Testis (tissue), 3 donors: Measurements from ENCODE around the gene STAG1. TPM values are rescaled to one million over a fixed set of nuclear protein-coding genes. Genes with fewer than 3 reads are reported as not detected.

Experiments used
- DNase-seq: peaks from one replicate; pipeline ENCODE4 v3.0.0-alpha.2; 2019
- H3K27ac ChIP-seq, 2 donors: fragments of 200-600 bp; sonication (generic); one replicate each; pipeline ENCODE4 v1.5.1; 2019
- H3K27me3 ChIP-seq: fragments of 200-600 bp; sonication (generic); one replicate; pipeline ENCODE4 v1.5.1; 2019
- H3K36me3 ChIP-seq: fragments of 200-600 bp; sonication (generic); one replicate; pipeline ENCODE4 v1.5.1; 2017; ENCODE audit warnings: low read depth; ENCODE audit errors: missing control alignments
- H3K4me1 ChIP-seq: fragments of 200-600 bp; sonication (generic); one replicate; pipeline ENCODE4 v1.5.1; 2019
- H3K4me3 ChIP-seq, 2 donors: fragments of 200-600 bp; sonication (generic); one replicate each; pipeline ENCODE4 v1.5.1; 2017 to 2019
- H3K9me3 ChIP-seq: fragments of 200-600 bp; sonication (generic); one replicate; pipeline ENCODE4 v1.5.1; 2017
- POLR2A ChIP-seq: fragments of 450-650 bp; IDR thresholded peaks from one replicate; pipeline ENCODE4 v1.6.1; 2017; ENCODE audit warnings: antibody characterized with exemption, mild to moderate bottlenecking, moderate library complexity
- WGBS, 2 donors: methylation state at CpG; one replicate each; pipeline ENCODE4 v1.1.5; 2018; 5-methylcytosine and 5-hydroxymethylcytosine counted together
- intact Hi-C: fragments of 100-400 bp; cut with DNase I; formaldehyde crosslinking; loops from one replicate; pipeline ENCODE4 v1.15.1; 2023; ENCODE audit warnings: low total_unique reads
- polyA plus RNA-seq: library from polyadenylated mRNA; stranded (reverse); fragments of 350-450 nt; fragmentation: Illumina TruSeq; extraction: RNeasy Lipid Tissue Mini Kit (QIAGEN cat#74804); gene quantifications from one replicate; pipeline ENCODE4 v1.2.3, GENCODE V29; 2014; ENCODE audit warnings: low read depth, low replicate concordance; ENCODE audit not compliant: insufficient read depth
- total RNA-seq, 2 donors: library from RNA; depleted of rRNA; stranded (reverse); fragments of >200 nt; gene quantifications; one replicate each; pipeline ENCODE4 v1.2.3, GENCODE V29; 2016
- TF ChIP-seq, protein P1 (sequence below), 3 experiments: fragments of 450-650 bp in 2 of 3; fragments of 200-600 bp in 1 of 3; sonication (generic) in 1 of 3; IDR thresholded peaks; one replicate each; pipeline ENCODE4 v1.5.1; 2016 to 2019; ENCODE audit warnings: antibody characterized with exemption in 3 of 3, mild to moderate bottlenecking in 2 of 3, moderate library complexity in 1 of 3

Gene STAG1
- total and polyA plus RNA-seq, 3 donors from 2014 or later = 14.3 to 45.3 (median 40.2) TPM

DNA sequence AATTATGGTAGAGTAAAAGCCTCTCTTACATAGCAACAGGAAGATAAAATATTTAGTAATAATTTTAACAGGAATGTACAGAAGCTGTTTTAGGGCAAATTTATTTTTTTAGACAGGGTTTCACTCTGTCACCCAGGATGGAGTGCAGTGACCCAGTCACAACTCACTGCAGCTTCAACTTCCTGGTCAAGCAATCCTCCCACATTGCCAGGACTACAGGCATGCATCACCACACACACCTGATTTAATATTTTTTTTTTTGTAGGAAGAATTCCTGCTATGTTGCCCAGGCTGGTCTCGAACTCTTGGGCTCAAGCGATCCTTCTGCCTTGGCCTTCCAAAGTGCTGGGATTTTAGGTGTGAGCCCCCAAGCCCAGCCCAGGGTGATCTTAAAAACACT, 440.9 kb downstream of the STAG1 start:
- 92 to 98% methylated on average over 2 of the region's 2 CpGs for WGBS, 2 donors
- Histone ChIP-seq H3K36me3 (no peaks in the 10 kb centered on the region), H3K9me3 (no peaks in the 10 kb centered on the region), H3K4me3 (no peak overlapping the region), H3K4me1 (no peaks in the 10 kb centered on the region), H3K27me3 (no peaks in the 10 kb centered on the region), H3K27ac (no peak overlapping the region)
- intact Hi-C loops = no loop called here
- no peak for DNase-seq
- TF ChIP-seq POLR2A = no peak
- TF ChIP-seq, protein P1, sequence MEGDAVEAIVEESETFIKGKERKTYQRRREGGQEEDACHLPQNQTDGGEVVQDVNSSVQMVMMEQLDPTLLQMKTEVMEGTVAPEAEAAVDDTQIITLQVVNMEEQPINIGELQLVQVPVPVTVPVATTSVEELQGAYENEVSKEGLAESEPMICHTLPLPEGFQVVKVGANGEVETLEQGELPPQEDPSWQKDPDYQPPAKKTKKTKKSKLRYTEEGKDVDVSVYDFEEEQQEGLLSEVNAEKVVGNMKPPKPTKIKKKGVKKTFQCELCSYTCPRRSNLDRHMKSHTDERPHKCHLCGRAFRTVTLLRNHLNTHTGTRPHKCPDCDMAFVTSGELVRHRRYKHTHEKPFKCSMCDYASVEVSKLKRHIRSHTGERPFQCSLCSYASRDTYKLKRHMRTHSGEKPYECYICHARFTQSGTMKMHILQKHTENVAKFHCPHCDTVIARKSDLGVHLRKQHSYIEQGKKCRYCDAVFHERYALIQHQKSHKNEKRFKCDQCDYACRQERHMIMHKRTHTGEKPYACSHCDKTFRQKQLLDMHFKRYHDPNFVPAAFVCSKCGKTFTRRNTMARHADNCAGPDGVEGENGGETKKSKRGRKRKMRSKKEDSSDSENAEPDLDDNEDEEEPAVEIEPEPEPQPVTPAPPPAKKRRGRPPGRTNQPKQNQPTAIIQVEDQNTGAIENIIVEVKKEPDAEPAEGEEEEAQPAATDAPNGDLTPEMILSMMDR (IDR thresholded peaks at IDR 0.05) = no peak

DNA sequence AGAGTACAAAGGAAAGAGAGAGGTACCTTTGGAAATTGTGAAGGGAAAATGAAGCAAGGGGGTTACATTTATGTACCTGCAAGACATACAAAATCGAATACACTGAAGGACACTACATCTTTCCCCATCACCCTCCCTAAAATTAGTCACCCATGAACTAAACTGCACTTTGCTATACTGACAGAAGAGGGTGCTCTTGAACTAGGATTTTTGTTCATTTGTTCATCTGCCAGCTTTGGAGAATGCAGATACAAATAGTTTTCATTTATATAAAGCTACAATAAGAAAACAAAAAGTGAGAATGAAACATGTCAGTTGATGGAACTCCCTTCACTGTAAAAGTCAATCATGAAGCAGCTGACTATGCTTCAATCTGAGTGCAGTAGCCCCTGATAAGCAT, 446.3 kb downstream of the STAG1 start:
- intact Hi-C loops = no loop called here
- no peaks in the 10 kb centered on the region for H3K27me3 ChIP-seq
- no peaks in the 10 kb centered on the region for H3K36me3 ChIP-seq
- no CpG with 5 or more reads among the region's 1 CpG for WGBS, 2 donors
- no peaks in the 10 kb centered on the region for H3K4me1 ChIP-seq
- no peak overlapping the region for H3K4me3 ChIP-seq
- H3K9me3 ChIP-seq = no peaks in the 10 kb centered on the region
- TF ChIP-seq POLR2A = no peak
- TF ChIP-seq, protein P1 (IDR thresholded peaks at IDR 0.05) = no peak
- no peak overlapping the region for H3K27ac ChIP-seq
- no peak for DNase-seq

DNA sequence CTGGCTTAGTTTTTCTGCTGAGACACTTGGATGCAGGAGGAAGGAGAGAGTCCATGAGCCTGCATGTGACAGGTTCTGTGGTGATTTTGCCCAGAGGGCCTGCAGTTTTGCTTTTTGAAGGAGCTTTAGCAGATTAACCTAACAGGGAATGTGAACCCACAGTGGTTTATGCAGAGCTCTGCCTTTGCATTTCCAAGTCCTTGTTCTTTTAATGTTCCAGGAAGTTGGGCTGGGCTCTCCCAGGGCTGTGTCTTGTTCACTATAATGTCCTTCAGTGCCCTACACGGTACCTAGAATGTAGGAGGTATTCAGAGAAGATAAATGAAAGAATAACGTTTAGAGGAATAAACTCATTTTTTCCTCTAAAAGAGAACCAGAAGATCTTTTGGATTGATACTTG, 451.7 kb downstream of the STAG1 start:
- no peaks in the 10 kb centered on the region for H3K36me3 ChIP-seq
- intact Hi-C loops = no loop called here
- WGBS, 2 donors = 62% methylated on average over 2 of the region's 2 CpGs

DNA sequence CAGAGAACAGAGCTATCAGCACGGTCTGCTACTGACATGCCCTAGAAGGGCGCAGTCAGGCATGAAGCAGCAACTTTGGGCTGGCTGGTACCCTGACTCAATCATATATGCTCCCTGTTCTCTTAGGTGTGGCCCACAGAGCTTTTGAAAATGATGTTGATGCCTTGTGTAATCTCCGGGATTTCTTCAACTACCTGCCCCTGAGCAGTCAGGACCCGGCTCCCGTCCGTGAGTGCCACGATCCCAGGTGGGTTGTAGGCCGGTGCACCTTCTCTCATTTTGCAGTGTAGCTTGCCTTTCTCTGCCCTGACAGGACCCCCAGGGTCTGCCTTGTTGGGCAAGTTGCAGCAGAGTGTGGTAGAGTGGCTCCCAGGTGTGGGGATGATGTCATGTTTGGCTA, 454.4 kb downstream of the STAG1 start:
- Histone ChIP-seq H3K36me3 (no peaks in the 10 kb centered on the region), H3K9me3 (no peaks in the 10 kb centered on the region), H3K4me3 (no peak overlapping the region), H3K27me3 (no peaks in the 10 kb centered on the region), H3K4me1 (no peaks in the 10 kb centered on the region), H3K27ac (no peak overlapping the region)
- intact Hi-C loops = no loop called here
- TF ChIP-seq, protein P1 (IDR thresholded peaks at IDR 0.05) = no peak
- no peak for DNase-seq
- 98% methylated on average over 8 of the region's 8 CpGs for WGBS, 2 donors

More for the DNA sequence above, 451.7 kb downstream of the STAG1 start:
- H3K27ac ChIP-seq = no peak overlapping the region
- no peak for DNase-seq
- H3K27me3 ChIP-seq = no peaks in the 10 kb centered on the region
- no peaks in the 10 kb centered on the region for H3K9me3 ChIP-seq
- TF ChIP-seq, protein P1 (IDR thresholded peaks at IDR 0.05) = no peak
- TF ChIP-seq POLR2A = no peak
- H3K4me1 ChIP-seq = no peaks in the 10 kb centered on the region
- H3K4me3 ChIP-seq = no peak overlapping the region

DNA sequence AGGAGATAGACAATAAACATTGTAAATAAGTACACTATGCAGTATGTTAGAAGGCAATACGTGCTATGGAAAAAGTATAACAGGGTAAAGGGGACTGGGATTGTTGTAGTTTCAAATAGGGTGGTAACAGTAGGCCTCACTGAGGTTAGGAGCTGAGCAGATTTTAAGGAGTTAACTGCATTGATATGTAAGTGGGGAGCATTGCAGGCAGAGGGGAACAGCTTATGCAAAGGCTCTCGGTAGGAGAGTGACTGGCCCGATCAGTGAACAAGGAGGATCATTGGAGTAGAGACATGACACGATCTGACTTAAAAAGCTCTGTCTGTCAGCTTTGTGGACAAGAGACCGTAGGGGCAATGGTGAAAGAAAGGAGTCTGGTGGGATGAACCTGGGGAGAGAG, 455.2 kb downstream of the STAG1 start:
- Histone ChIP-seq H3K27ac (no peak overlapping the region), H3K9me3 (no peaks in the 10 kb centered on the region), H3K4me1 (no peaks in the 10 kb centered on the region), H3K36me3 (no peaks in the 10 kb centered on the region), H3K4me3 (no peak overlapping the region), H3K27me3 (no peaks in the 10 kb centered on the region)
- TF ChIP-seq POLR2A = no peak
- TF ChIP-seq, protein P1 (IDR thresholded peaks at IDR 0.05) = no peak
- WGBS, 2 donors = 80 to 83% methylated on average over 5 of the region's 5 CpGs
- no peak for DNase-seq
- intact Hi-C loops = no loop called here
